GM18861 (cell line): ENCODE data around the gene DNAH12.
"Not testable (repeated sequence)": the region's sequence is repeated elsewhere in the genome, so short reads cannot be mapped to it uniquely, and the experiment has no call there.

Experiments
- ATAC-seq: cut with Tn5 transposase; IDR thresholded peaks from one replicate; pipeline ENCODE4 v1.9.1; 2021; ENCODE audit not compliant: unreplicated experiment

DNAH12 gene

DNA sequence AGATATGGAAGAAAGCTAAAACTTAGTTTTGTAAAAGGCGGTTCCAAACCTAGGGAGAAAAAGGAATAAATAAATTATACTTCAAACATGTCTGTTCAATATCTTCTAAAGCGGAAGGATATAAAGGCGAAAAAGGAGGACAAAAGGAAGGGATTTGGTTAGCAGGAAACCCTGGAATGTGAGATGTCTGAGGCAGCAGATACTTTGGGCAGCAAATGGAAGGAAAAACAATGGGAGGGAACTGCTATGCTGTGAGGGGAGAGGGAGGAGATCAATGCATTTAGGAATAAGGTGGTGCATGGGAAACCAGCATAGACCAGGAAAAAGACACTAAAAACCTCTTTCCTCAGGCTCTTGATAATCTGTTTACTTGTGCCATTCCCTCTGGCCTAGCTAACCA is 120.8 kb downstream of the DNAH12 start:
- no peak for ATAC-seq

DNA sequence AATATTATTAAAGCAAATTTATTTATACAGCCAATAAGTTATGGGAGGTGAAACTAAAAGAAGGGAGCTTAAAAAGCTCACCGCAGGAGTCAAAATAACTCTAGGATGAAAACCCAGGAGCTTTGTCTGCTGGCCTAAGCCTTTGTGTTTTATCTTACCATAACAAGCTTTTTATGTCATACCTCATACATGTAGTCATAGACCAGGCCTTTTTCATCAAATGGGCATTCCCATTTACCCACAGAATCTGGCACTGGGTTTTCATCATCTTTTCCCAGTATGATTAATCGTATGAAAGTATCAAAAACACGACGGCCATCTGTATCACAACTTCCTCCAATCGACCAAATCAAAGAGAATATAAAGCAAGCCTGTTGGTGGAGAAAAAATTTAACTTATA is 122.8 kb downstream of the DNAH12 start:
- no peak for ATAC-seq

DNA sequence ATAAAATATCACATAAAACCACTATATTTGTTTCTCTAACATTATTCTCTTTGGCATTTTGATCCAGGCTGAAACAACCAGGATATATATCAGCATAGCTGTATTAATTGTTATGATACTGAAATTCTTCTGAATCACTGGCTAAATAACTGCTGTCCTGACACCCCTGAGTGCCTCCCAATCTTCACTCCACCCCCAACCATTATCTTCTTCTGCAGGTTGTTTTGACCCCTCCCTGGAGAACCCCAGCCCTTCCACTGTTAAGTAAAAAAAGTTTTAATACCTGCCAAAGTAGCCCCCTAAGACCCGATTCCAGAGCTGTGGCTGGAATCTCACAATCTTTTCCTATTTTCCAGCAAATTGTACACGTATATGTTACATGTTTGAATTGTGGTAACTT is 124.1 kb downstream of the DNAH12 start:
- no peak for ATAC-seq

DNA sequence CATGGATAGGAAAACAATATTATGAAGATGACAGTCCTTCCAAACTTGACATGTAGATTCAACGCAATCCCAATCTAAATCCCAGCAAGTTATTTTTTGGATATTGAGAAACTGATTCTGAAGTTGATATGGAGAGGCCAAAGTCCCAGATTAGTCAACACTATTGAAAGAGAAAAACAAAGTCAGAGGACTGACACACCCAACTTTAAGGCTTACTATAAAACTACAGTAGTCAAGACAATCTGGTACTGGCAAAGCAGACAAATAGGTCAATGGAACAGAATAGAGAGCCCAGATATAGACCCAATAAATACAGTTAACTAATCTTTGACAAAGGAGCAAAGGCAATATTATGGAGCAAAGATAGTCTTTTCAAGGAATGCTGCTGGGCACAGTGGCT is 132.4 kb downstream of the DNAH12 start:
- no peak for ATAC-seq

DNA sequence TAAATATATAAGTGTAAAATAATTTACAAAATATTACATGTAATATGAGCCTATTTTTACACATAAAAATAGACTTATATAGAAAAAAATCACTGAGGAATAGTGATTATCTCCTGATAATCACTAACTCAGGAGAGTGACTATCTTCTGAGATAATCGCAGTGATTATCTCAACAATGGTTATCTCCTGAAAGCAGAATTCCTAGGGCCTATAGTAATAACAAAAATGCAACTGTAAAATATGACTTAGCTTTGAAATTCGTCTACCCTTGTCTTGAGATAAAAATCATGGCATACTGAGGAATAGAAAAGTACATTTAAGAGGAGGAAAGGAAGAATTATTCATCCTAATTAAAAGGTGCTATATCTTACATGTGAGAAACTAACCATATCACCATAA is 134.7 kb downstream of the DNAH12 start:
- ATAC-seq, result no peak

DNA sequence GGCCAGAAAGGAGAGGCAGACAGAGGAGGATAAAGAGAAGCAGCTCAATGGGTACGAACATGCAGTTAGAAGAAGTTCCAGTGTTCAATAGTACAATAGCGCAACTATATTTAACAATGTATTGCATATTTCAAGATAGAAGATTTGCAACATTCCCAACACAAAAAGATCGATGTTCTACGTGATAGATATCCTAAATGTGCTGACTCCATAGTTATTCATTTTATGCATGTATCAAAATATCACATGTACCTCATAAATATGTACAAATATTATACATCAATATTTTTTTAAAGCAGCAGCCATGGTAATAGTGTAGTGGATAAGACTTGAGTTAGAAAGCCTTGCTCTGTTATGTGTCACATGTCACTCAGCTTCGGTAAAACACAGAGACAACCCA is 141.5 kb downstream of the DNAH12 start:
- no peak for ATAC-seq

DNA sequence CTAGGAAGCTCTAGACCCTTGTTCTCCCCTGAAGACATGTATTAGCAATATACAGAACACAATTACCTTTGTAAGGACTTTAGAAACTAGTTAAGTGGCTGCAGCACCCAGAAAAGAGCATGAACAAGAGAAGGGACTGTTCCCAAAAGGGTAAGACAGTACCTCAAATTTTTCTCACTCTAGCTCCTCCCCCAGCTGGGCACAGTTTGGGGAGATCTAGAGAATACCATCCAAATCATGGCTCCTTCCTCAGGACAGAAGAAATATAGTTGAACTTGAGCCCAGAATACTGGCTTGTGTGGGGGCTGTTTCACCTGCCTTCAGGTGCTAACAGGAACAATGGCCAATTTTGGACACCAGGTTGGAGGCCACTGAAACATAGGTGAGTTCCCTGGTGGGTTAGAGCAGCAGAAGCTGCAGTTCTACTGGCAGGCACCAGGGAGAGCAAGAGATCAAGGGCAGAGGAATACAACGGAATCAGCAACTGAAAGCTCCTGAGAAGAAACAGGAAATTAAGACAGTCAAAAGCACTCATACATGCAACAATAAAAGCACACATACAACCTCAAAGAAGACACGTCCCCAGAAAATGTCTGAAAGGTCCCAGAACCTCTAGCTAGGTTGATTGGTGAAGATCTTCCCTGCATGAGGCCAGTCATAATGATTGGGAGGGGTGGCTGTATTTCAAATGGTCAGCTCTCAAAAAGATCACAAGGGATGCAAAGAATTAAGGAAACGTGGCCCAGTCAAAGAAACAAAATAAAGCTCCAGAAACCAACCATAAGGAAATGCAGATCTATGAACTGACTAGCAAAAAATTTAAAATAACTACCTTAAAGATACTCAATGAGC is 146.7 kb downstream of the DNAH12 start:
- ATAC-seq, result peak; percentile 92

DNA sequence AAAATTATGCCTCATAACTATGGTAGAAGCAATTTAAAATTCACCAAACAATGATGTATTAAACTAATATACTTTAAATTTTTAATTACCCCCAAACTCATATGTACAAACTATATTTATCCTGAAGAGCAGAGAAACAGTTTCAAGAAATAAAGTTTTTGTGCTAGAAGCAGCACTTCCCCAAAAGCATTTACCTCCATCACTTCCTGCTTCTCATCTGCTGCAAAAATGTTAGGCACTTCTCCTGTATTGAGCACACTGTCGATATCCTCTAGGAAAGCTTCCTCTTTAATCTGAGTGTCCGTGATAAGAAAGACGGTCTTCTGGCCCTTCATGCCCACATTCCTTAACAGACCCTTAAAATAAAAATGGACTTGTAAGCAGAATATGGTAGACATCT is 150.2 kb downstream of the DNAH12 start:
- no peak for ATAC-seq

DNA sequence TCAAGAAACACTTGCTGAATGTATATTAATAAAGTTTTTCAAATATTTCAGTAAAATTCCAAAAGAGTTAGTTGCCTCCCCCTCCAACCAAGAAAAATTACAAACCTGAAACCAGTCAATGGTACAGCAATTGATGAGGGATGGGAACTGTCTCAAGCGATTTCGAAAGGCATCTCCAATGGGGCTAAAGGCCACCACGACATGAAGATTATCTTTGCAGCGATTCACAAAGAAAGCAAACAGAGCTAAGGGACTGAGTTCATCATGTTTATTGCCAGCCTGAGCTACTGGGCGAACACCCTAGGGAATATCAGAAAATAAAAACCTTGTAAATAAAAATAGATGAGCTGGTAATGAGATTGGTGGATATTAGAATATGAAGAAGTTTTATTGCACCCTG is 152.4 kb downstream of the DNAH12 start:
- no peak for ATAC-seq

DNA sequence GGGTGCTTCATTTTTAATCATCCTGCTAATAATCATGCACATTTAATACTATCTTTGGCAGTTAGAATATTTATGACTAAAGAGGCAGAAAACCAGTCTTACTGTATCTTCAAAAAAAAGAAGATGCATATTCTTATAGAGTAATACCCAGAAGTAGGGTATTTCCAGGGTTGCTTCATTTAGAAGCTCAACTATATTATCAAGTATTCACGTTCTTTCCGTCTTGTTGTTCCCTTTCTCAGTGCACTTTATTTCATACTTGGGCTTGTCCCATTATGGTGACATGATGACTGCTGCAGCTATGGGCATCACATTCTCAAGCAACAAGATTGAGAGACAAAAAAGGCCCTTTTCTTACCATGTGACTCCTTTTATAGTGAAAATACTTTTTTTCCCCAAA is 154.9 kb downstream of the DNAH12 start:
- ATAC-seq, result no peak

DNA sequence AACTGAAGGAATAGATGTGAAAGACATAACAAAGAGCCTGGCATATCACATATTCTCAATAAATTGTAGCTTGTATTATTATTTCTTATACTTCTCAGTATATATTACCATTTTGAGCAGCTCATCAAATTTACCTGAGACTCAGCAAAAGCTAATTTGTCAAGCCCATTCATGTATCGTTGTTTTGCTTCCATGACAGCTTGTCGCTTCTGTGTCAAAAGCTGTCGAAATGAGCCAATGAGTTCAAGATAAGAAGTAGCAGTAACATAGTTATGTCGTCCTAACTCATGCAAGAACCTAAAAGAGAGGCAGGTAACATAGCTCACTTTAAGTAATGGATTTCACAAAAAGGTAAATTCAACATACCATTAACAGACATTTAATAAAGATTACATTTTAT is 157.8 kb downstream of the DNAH12 start:
- ATAC-seq, result no peak

DNA sequence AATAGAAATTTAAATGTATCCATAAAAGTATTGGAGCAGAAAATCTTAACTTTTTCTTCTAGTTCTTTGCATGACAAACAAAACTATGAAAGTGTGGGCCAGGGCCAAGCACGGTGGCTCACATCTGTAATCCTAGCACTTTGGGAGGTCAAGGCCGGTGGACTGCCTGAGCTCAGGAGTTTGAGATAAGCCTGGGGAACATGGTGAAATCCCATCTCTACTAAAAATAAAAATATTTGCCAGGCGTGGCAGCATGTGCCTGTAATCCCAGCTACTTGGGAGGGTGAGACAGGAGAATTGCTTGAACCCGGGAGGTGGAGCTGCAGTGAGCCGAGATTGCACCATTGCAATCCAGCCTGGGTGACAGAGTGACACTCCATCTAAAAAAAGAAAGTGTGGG is 158.6 kb downstream of the DNAH12 start:
- ATAC-seq, result no peak

DNA sequence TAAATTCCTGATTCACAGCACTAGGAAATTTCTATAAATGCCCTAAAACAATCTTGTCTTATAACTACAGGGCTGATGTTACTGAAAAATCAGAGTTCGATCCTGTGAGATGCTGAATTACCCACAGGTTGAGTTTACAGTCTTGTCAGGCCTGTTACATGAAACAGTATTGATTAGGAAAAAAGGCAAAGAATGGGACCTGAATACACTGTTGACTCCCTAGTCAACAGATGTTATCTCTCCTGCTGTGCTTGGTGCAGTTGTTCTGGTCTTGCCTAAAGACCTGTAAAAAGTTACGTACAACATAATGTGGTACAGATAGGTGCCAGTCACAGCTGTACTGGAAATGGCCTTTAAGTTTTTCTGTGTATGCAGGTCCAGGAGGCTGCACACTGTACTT is 160.3 kb downstream of the DNAH12 start:
- no peak for ATAC-seq

DNA sequence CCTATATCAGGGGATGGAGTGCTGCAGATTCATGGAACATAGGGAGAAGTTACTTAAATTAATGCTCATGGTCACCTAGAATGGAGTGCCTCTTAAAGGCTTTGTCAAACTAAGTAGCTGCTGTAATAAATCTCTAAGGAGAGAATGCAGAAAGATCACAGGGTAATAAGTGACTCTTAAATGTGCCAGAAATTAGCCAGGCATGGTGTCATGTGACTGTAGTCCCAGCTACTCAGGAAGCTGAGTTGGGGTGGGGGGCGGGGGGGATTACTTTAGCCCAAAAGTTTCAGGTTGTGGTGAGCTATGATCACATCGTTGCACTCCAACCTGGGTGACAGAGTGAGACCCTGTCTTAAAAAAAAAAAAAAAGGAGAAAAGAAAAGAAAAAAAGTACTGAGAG is 160.7 kb downstream of the DNAH12 start:
- no peak for ATAC-seq

DNA sequence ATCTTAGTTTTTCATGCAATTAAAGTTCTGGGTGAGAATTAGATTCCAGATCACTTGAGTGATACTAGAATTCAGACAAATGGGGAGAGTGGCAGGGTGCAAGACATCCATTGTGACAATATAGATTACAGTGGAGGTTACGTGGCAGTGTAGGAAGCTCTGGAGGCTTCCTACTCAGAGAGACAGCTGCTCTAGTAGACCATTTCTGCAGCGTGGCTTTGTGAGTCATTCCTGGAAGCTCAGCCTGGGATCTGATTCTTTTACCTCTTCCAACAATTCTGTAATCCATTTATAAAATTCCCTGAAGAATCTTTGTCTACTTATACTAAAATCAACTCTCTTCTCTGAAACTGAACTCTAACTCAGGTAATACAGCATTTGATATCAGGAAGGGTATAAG is 161.2 kb downstream of the DNAH12 start:
- ATAC-seq, result no peak

DNA sequence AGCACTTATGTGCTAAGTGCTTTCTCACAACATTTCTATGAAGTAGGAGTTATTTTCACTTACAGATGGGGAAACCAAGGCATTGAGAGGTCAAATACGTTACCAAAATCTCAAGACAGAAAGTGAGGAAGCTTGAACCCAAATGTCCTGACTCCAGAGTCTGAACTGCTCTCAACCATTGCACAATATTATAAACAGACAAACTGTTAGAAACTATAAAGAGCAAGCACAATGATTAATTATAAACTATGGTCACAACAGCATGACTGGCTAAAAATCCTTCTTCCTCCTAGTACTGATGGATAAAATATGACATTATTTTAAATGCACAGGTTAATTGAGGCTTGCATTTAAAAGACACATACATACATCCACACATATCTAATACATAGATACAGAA is 173.8 kb downstream of the DNAH12 start:
- ATAC-seq, result no peak

DNA sequence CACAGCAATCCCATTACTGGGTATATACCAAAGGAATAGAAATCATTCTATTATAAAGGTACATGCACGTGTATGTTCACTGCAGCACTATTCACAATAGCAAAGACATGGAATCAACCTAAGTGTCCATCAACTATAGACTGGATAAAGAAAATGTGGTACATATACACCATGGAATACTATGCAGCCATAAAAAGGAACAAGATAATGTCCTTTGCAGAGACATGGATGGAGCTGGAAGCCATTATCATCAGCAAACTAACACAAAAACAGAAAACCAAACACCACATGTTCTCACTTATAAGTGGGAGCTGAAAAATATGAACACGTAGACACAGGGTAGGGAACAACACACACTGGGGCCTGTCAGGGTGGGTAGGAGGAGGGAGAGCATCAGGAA is 179.1 kb downstream of the DNAH12 start:
- not testable (repeated sequence) for ATAC-seq

DNA sequence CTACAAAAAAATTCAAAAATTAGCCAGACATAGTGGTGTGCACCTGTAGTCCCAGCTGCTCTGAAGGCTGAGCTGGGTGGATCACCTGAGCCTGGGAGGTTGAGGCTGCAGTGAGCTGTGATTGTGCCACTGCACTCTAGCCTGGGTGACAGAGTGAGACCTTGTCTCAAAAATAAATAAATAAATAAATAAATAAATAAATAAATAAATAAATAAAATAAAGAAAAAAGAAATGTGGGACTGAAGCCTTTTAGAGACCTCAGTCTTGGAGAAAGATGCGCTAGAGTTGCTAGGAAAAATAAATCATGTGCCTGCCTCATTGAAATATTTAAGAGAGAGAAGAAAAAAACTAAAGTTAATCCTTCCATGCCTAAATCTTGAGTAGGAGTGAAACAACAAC is 187.9 kb downstream of the DNAH12 start:
- not testable (repeated sequence) for ATAC-seq

DNA sequence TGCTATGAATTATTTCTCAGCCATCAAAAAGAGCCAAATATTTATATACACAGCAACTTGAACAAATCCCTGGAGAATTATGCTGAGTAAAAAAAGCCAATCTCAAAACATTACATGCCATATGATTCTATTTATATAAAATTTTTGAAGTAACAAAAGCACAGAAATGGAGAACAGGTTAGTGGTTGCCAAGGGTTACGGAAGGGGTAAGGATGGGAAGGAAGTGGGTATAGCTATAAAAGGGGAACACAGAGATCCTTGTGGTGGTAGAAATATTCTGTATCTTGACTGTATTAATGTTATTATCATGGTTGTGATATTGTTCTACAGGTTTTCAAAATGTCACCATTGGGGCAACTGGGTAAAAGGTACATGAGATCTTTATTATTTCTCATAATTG is 189.4 kb downstream of the DNAH12 start:
- ATAC-seq, result no peak

DNA sequence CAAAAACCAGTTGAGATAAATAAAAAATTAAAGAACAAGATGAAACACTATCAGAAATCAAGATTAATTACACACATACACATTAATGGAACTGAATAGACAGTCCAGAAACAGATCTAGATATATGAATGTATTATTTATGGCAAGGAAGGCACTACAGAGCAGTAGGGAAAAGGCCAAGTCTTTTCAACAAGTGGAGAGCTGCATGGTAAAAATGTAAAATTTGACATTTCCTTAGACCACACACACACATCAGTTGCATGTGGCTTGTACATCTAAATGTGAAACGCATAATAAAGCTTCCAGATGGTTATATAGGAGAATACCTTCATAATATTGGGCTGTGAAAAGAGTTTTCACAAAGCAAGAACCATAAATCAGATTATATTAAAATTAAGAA is 193.9 kb downstream of the DNAH12 start:
- no peak for ATAC-seq

DNA sequence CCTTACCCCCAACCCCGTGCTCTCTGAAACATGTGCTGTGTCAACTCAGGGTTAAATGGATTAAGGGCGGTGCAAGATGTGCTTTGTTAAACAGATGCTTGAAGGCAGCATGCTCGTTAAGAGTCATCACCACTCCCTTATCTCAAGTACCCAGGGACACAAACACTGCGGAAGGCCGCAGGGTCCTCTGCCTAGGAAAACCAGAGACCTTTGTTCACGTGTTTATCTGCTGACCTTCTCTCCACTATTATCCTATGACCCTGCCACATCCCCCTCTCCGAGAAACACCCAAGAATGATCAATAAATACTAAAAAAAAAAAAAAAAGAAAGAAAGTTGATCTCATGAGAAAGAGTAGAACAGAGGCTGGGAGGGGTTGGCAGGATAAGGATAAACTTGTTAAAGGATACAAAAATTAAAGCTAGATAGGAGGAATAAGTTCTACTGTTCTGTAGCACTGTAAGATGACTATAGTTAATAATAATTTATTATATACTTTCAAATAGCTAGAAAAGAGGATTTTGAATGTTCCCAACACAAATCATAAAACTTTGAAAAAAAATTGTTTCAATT is 205.0 kb downstream of the DNAH12 start:
- ATAC-seq, result not testable (repeated sequence)

DNA sequence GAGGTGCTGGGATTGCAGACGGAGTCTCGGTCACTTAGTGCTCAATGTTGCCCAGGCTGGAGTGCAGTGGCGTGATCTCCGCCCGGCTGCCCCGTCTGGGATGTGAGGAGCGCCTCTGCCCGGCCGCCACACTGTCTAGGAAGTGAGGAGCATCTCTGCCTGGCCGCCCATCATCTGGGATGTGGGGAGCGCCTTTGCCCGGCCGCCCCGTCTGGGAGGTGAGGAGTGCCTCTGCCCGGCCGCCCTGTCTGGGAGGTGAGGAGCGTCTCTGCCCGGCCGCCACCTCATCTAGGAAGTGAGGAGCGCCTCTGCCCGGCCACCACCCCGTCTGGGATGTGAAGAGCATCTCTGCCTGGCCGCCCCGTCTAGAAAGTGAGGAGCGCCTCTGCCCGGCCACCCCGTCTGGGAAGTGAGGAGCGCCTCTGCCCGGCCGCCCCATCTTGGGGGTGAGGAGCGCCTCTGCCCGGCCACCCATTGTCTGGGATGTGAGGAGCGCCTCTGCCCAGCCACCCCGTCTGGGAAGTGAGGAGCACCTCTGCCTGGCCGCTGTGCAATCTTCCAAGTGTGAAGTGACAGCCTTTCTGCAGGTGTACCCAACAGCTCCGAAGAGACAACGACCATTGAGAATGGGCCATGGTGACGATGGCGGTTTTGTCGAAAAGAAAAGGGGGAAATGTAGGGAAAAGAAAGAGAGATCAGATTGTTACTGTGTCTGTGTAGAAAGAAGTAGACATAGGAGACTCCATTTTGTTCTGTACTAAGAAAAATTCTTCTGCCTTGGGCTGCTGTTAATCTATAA is 205.7 kb downstream of the DNAH12 start:
- not testable (repeated sequence) for ATAC-seq
